NCI-H446 (cell line): Measurements from ENCODE around the gene CDC42BPA.

ENCODE experiments used
- DNase-seq, 2 experiments: peaks; one replicate each; lab custom pipeline; 2025; lab: John Stamatoyannopoulos, UW

The CDC42BPA gene

GRCh38 chr1:226980565-226981385, 337.5 kb downstream of the CDC42BPA start:
- no peak for DNase-seq

GRCh38 chr1:226980122-226980560, 338.2 kb downstream of the CDC42BPA start:
- no peak for DNase-seq

GRCh38 chr1:226979517-226980121, 338.7 kb downstream of the CDC42BPA start:
- no peak for DNase-seq

- DNase-seq = no peak
These were observed 339.2 kb downstream of the CDC42BPA start for GRCh38 chr1:226979115-226979516.

- DNase-seq = no peak
These were observed 339.7 kb downstream of the CDC42BPA start for GRCh38 chr1:226978432-226979114.

- DNase-seq = no peak
These were observed 340.5 kb downstream of the CDC42BPA start for GRCh38 chr1:226977643-226978431.

- no peak for DNase-seq
These were observed 341.2 kb downstream of the CDC42BPA start for GRCh38 chr1:226976978-226977642.

GRCh38 chr1:226976276-226976977, 341.9 kb downstream of the CDC42BPA start:
- no peak for DNase-seq

- DNase-seq = no peak
These were observed 342.7 kb downstream of the CDC42BPA start for GRCh38 chr1:226975259-226976250.

- DNase-seq = no peak
These were observed 343.6 kb downstream of the CDC42BPA start for GRCh38 chr1:226974544-226975258.

- DNase-seq = peak in 1 of 2 experiments; percentile 47
These were observed 344.3 kb downstream of the CDC42BPA start for GRCh38 chr1:226973898-226974543.

- DNase-seq = peak; percentile 90 to 97
These were observed 344.9 kb downstream of the CDC42BPA start for GRCh38 chr1:226973371-226973897.

GRCh38 chr1:226972931-226973330, 345.4 kb downstream of the CDC42BPA start:
- DNase-seq = no peak

- DNase-seq = no peak
These were observed 346.5 kb downstream of the CDC42BPA start for GRCh38 chr1:226971765-226972164.

- DNase-seq = peak; percentile 41 to 87
These were observed 350.6 kb downstream of the CDC42BPA start for GRCh38 chr1:226967665-226968064.

- no peak for DNase-seq
These were observed 351.6 kb downstream of the CDC42BPA start for GRCh38 chr1:226966683-226967082.

GRCh38 chr1:226965581-226966440, 352.5 kb downstream of the CDC42BPA start:
- no peak for DNase-seq
